GM10847 (cell line): ENCODE data around the gene PTPN3.

Experiments used
- POLR2A ChIP-seq: IDR thresholded peaks from 2 replicates; pipeline ENCODE4 v1.6.1; 2011; ENCODE audit not compliant: insufficient read length; ENCODE audit errors: extremely low read depth

PTPN3 gene

GRCh38 chr9:109451311-109452025, 46.6 kb downstream of the PTPN3 start:
- no peak for TF ChIP-seq POLR2A

- no peak for TF ChIP-seq POLR2A
Observed at GRCh38 chr9:109450346-109450745, 47.8 kb downstream of the PTPN3 start.

GRCh38 chr9:109449036-109449798, 48.9 kb downstream of the PTPN3 start:
- no peak for TF ChIP-seq POLR2A

DNA sequence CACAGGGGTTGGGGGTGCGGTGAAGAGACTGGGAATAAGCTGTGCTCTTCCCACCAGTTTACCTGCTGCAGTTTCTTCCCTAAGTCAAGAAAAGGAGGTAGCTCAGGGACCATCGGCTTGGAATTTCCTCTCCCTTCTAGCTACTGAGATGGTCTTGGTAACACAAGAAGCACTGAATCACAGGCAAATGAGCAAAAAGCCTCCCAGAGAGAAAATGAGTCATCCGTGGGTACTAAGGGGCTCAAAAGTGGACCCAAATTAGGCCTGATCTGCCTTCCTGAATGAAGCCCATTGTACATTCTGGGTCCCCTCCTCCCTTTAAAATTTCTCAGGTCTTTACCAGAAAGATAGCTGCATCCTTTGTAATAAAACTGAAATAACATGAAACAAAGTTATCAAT, 49.9 kb downstream of the PTPN3 start:
- TF ChIP-seq POLR2A, result no peak

DNA sequence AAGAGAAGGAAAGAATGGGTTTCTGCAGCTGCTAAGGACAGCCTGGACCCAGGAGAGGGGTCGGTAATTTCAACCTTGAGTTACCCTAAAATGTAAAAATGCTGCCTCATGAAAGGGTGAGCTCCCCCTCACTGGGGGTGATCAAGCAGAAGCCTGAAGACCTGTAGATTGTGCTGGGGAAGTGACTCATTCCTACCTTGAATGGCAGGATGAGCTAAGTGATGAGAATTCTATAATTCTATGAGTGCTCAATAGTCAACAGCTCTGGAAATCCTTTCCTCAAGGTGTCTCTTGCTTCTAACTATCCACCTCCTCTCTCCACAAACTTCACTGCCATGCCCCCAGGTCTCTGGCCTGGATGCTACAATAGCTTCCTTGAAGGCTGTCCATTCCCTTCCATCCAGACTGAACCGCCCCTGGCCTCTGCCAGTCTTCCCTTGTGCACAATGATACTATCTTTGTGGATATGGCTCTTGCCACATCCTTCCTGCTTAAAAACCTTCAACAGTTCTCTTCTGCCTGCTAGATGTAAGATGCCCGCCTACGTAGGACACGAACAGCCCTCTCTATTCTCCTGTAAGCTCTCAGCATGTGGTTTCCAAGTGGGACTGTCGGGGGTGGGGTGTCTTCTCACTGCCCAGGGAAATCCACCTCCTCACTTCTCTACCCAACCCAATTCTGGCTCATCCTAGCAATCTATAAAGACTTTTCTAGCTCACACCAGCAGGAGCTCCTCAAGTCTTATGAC, 50.6 kb downstream of the PTPN3 start:
- no peak for TF ChIP-seq POLR2A

GRCh38 chr9:109444771-109445320, 53.3 kb downstream of the PTPN3 start:
- TF ChIP-seq POLR2A, result no peak

GRCh38 chr9:109442716-109443115, 55.4 kb downstream of the PTPN3 start:
- no peak for TF ChIP-seq POLR2A

DNA sequence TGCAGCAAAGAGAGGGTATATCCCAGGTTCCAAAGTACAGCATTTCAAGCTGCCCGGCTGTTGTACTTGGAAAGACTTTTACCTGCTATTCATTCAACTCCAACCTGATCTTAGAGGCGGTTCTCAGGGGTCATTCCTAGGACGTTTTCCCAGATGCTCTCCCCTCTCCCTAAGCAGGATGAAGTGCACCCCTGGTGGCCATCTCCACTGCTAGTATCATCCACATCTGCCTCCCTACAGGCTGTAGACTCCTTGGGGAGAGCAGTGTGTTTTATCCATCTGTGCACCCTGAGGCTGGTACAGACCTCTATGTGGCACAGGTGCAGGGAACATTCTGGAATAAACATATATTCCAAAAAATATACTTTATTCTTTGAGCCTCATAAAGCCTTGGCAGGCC, 56.8 kb downstream of the PTPN3 start:
- TF ChIP-seq POLR2A, result no peak

DNA sequence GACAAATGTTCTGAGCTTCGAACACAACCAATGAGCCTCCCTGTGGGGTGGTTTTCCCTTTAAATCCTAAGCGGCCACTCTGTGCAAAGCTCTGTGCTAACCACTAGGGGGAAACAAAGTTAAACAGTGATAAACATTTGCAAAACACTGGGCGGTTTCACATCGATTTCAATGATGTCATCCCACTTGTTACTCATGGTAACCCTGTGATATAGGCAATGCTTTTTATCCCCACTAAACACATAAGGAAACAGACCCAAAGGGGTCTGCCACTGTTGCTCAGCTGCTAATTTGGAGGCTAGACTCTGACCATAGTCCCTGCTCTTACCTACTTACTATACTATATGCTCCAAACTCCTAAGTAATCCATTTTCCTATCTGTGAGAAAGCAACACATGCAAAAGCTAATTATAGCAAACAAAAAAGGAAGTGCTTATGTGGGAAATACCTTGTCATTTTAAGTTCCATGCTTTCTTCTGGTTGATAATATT, 57.3 kb downstream of the PTPN3 start:
- TF ChIP-seq POLR2A, result no peak

- TF ChIP-seq POLR2A, result no peak
Observed at GRCh38 chr9:109440117-109440515, 58.0 kb downstream of the PTPN3 start.

- TF ChIP-seq POLR2A, result no peak
Observed at GRCh38 chr9:109439378-109440116, 58.6 kb downstream of the PTPN3 start.

DNA sequence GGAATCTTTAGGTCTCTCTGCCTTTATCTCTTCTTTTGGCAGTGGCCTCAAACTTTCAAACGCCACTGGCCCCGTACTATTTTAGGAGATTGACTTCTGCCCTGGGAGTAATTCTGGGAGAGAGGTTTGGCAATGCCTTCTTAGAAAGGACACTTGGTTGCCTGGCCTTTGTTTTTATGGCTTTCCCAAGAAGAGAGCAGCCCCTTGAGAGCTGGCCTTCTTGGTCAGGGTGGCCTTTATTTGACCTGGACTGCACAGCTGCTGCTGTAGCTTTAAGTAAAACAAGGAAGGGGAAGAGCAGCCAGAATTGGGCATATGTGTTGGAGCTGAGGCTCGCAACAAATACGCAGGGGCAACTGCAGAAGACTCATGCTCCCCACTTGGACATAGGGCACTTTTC, 60.8 kb downstream of the PTPN3 start:
- TF ChIP-seq POLR2A, result no peak

DNA sequence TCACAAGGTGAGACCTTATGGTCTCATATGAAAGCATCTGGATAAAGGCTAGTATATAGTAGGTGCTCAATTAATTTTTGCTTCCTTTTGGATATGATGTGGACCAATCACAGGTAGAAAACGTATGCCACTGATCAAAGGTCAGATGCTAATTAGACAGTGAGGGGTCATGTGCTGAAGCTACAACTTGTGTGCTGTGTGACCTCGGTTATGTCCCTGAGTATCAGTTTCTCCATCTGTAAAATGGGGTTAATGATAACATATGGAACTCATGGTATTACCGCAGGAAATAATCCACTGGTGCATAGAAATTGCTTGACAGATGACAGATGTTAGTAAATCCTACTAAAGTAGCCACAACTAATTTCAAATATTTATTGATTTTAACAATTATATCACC, 62.0 kb downstream of the PTPN3 start:
- TF ChIP-seq POLR2A, result no peak

- TF ChIP-seq POLR2A, result no peak
Observed at GRCh38 chr9:109433476-109433875, 64.6 kb downstream of the PTPN3 start.

- TF ChIP-seq POLR2A, result no peak
Observed at GRCh38 chr9:109430231-109430630, 67.9 kb downstream of the PTPN3 start.
